ENCODE measurements around the gene UGT3A1. TPM values are rescaled to one million over a fixed set of nuclear protein-coding genes. Genes with fewer than 3 reads are reported as not detected.
A peak's percentile ranks its signal among the peaks of the same experiment; 100 is the strongest.
"Not testable (repeated sequence)": the region's sequence is repeated elsewhere in the genome, so short reads cannot be mapped to it uniquely, and the experiment has no call there.

Gene UGT3A1
- total RNA-seq, 1 donor from 2014 or later = not detected

GRCh38 chr5:35988529-35988928, 2.7 kb downstream of the UGT3A1 start:
- no peak for DNase-seq

GRCh38 chr5:35987776-35988175, 3.4 kb downstream of the UGT3A1 start:
- DNase-seq = no peak

GRCh38 chr5:35979715-35980114, 11.5 kb downstream of the UGT3A1 start:
- no peak for DNase-seq

- DNase-seq = not testable (repeated sequence)
These were observed 14.3 kb downstream of the UGT3A1 start for GRCh38 chr5:35976859-35977258.

- DNase-seq = no peak
These were observed 16.6 kb downstream of the UGT3A1 start for GRCh38 chr5:35974570-35974969.

- DNase-seq = no peak
These were observed 19.3 kb downstream of the UGT3A1 start for GRCh38 chr5:35971878-35972210.

- DNase-seq = no peak
These were observed 19.9 kb downstream of the UGT3A1 start for GRCh38 chr5:35971186-35971877.

GRCh38 chr5:35963381-35963843, 27.8 kb downstream of the UGT3A1 start:
- DNase-seq = peak; percentile 24

- no peak for DNase-seq
These were observed 30.9 kb downstream of the UGT3A1 start for GRCh38 chr5:35960328-35960727.

- no peak for DNase-seq
These were observed 34.8 kb downstream of the UGT3A1 start for GRCh38 chr5:35956429-35956828.

- no peak for DNase-seq
These were observed 37.0 kb downstream of the UGT3A1 start for GRCh38 chr5:35954175-35954574.

- DNase-seq = no peak
These were observed 44.1 kb downstream of the UGT3A1 start for GRCh38 chr5:35947085-35947484.

GRCh38 chr5:35939639-35940038, 51.6 kb downstream of the UGT3A1 start:
- no peak for DNase-seq

- peak; percentile 16 for DNase-seq
These were observed 52.5 kb downstream of the UGT3A1 start, which contains the start of gene CAPSL for GRCh38 chr5:35938568-35939227. CAPSL (minus strand) TSS chr5:35938622; CDS start chr5:35921120, 17,502 bp downstream.

GRCh38 chr5:35926389-35927051, 64.7 kb downstream of the UGT3A1 start:
- DNase-seq = peak; percentile 73

GRCh38 chr5:35924950-35925722, 66.1 kb downstream of the UGT3A1 start:
- DNase-seq = peak; percentile 74

- no peak for DNase-seq
These were observed 66.9 kb downstream of the UGT3A1 start for GRCh38 chr5:35924122-35924949.

- no peak for DNase-seq
These were observed 68.7 kb downstream of the UGT3A1 start for GRCh38 chr5:35922468-35922867.

GRCh38 chr5:35921930-35922329, 69.3 kb downstream of the UGT3A1 start:
- no peak for DNase-seq

GRCh38 chr5:35920890-35921289, 70.3 kb downstream of the UGT3A1 start:
- DNase-seq = peak; percentile 57

- no peak for DNase-seq
These were observed 72.0 kb downstream of the UGT3A1 start for GRCh38 chr5:35919191-35919590.

GRCh38 chr5:35908814-35909213, 82.4 kb downstream of the UGT3A1 start:
- DNase-seq = no peak
